Stimulated activated CD4-positive, alpha-beta T cell treated with anti-CD3 and anti-CD28 coated beads, TNF-alpha, amount 100 ng/mL, for 1 hour (primary cell): ENCODE results near the gene NKAIN4.
"Not testable (repeated sequence)": the region's sequence is repeated elsewhere in the genome, so short reads cannot be mapped to it uniquely, and the experiment has no call there.

Experiments
- DNase-seq, 3 donors: peaks; one replicate each; pipeline ENCODE4 v3.0.0-alpha.2; 2020; ENCODE audit warnings: low read depth in 3 of 3, low spot score in 1 of 3

NKAIN4 gene

GRCh38 chr20:63258781-63259180, 4.5 kb upstream of the NKAIN4 start:
- no peak for DNase-seq

GRCh38 chr20:63257629-63258028, 3.4 kb upstream of the NKAIN4 start:
- no peak for DNase-seq

GRCh38 chr20:63256954-63257353, 2.7 kb upstream of the NKAIN4 start:
- no peak for DNase-seq

GRCh38 chr20:63255931-63256704, 1.9 kb upstream of the NKAIN4 start:
- DNase-seq, result no peak

- no peak for DNase-seq
These were observed 532 bp upstream of the NKAIN4 start for GRCh38 chr20:63254606-63255384.

GRCh38 chr20:63253438-63254231, 628 bp downstream of the NKAIN4 start:
- DNase-seq, result no peak

- DNase-seq, result no peak
These were observed 1.2 kb downstream of the NKAIN4 start for GRCh38 chr20:63253065-63253437.

GRCh38 chr20:63252284-63252711, 2.0 kb downstream of the NKAIN4 start:
- DNase-seq, result no peak

- DNase-seq, result not testable (repeated sequence)
These were observed 2.9 kb downstream of the NKAIN4 start for GRCh38 chr20:63251350-63251749.

GRCh38 chr20:63249891-63250290, 4.4 kb downstream of the NKAIN4 start:
- DNase-seq, result no peak

GRCh38 chr20:63248835-63249591, 5.2 kb downstream of the NKAIN4 start:
- DNase-seq, result no peak

- no peak for DNase-seq
These were observed 6.5 kb downstream of the NKAIN4 start for GRCh38 chr20:63247671-63248228.

- DNase-seq, result no peak
These were observed 7.6 kb downstream of the NKAIN4 start for GRCh38 chr20:63246490-63247288.

GRCh38 chr20:63244468-63244867, 9.8 kb downstream of the NKAIN4 start:
- DNase-seq, result no peak

GRCh38 chr20:63243604-63244247, 10.5 kb downstream of the NKAIN4 start:
- DNase-seq, result no peak

- no peak for DNase-seq
These were observed 11.5 kb downstream of the NKAIN4 start for GRCh38 chr20:63242736-63243135.

GRCh38 chr20:63241272-63241671, 13.0 kb downstream of the NKAIN4 start:
- DNase-seq, result no peak

- DNase-seq, result no peak
These were observed 14.3 kb downstream of the NKAIN4 start for GRCh38 chr20:63240004-63240403.

- DNase-seq, result no peak
These were observed 14.8 kb downstream of the NKAIN4 start for GRCh38 chr20:63239431-63239830.
